HCT116 (cell line): ENCODE results near the gene IL10RB. TPM values are rescaled to one million over a fixed set of nuclear protein-coding genes. Genes with fewer than 3 reads are reported as not detected.

ENCODE experiments used
- ATAC-seq: fragments of 200-7000 bp; cut with Tn5 transposase; 2 replicates; pipeline ENCODE4 v1.9.1; 2020; ENCODE audit warnings: mild to moderate bottlenecking, moderate library complexity
- BruUV-seq: library from RNA; stranded (reverse); fragments of 400-500 nt; replicated peaks from 2 replicates; lab custom pipeline; 2021; lab: Mats Ljungman, UMichigan
- CTCF ChIA-PET: fragments of 300-600 bp; sonication (Branson Sonifier 250); formaldehyde crosslinking; loops from one replicate; lab custom pipeline; 2021; ENCODE audit warnings: antibody characterized with exemption; lab: Charles Lee
- POLR2A ChIA-PET: fragments of 300-600, 350-600 bp; sonication (Branson Sonifier 250); formaldehyde crosslinking; loops from one replicate; lab custom pipeline; 2021; ENCODE audit warnings: antibody characterized with exemption; lab: Charles Lee
- RAD21 ChIA-PET, 2 experiments: fragments of 300-600 bp; sonication (Branson Sonifier 250); formaldehyde crosslinking; loops; one replicate each; lab custom pipeline; 2023; ENCODE audit warnings: low total read pairs in 2 of 2; ENCODE audit not compliant: uncharacterized antibody in 2 of 2, unreplicated experiment in 2 of 2, low non-redundant PET in 1 of 2; lab: Charles Lee
- DNase-seq: peaks from one replicate; pipeline ENCODE4 v3.0.0-alpha.2; 2010; ENCODE audit warnings: low read depth, low spot score
- H2AFZ ChIP-seq: fragments of 200-600 bp; shearing (Covaris generic), sonication (generic); 2 replicates; pipeline ENCODE4 v1.6.1; 2017; ENCODE audit warnings: low read depth, mixed run types, mixed read lengths, antibody characterized with exemption, low read length; ENCODE audit not compliant: poor library complexity, severe bottlenecking
- H3K27ac ChIP-seq: 2 replicates; pipeline ENCODE4 v1.5.1; 2012; ENCODE audit warnings: low read depth, low read length
- H3K27me3 ChIP-seq: fragments of 200-600 bp; sonication (generic); 2 replicates; pipeline ENCODE4 v1.6.1; 2016; ENCODE audit warnings: mixed run types, low read length, mixed read lengths; ENCODE audit not compliant: insufficient read depth
- H3K36me3 ChIP-seq, 2 experiments: fragments of 200-500 bp in 1 of 2; fragments of 200-600 bp in 1 of 2; sonication (Bioruptor generic) in 1 of 2; sonication (generic) in 1 of 2; 2 replicates each; pipeline versions ENCODE4 v1.5.1 to v1.6.1; 2014 to 2016; ENCODE audit warnings: low read length in 2 of 2, inconsistent platforms in 1 of 2, mixed read lengths in 1 of 2, mixed run types in 1 of 2; ENCODE audit not compliant: insufficient read depth in 2 of 2, control insufficient read depth in 1 of 2
- H3K4me1 ChIP-seq, 2 experiments: fragments of 200-600 bp in 1 of 2; sonication (generic) in 1 of 2; 2 replicates each; pipeline versions ENCODE4 v1.5.1 to v1.6.1; 2012 to 2017; ENCODE audit warnings: low read length in 2 of 2, inconsistent platforms in 1 of 2, mild to moderate bottlenecking in 1 of 2, mixed read lengths in 1 of 2, mixed run types in 1 of 2, moderate library complexity in 1 of 2; ENCODE audit not compliant: insufficient read depth in 2 of 2, control insufficient read depth in 1 of 2
- H3K4me2 ChIP-seq: fragments of 200-600 bp; sonication (generic); 2 replicates; pipeline ENCODE4 v1.6.1; 2017; ENCODE audit warnings: mixed run types, low read length, mixed read lengths
- H3K4me3 ChIP-seq, 2 experiments: fragments of 200-600 bp in 1 of 2; sonication (generic) in 1 of 2; replicated peaks in 1 of 2; 2 replicates each; pipeline ENCODE4 v1.5.1; 2011 to 2016; ENCODE audit warnings: low read length in 2 of 2, control low read depth in 1 of 2, low read depth in 1 of 2, mild to moderate bottlenecking in 1 of 2, mixed read lengths in 1 of 2, mixed run types in 1 of 2
- H3K79me2 ChIP-seq: fragments of 200-600 bp; sonication (generic); 2 replicates; pipeline ENCODE4 v1.6.1; 2017; ENCODE audit warnings: mild to moderate bottlenecking, mixed run types, low read length, moderate library complexity, mixed read lengths; ENCODE audit not compliant: insufficient read depth
- H3K9ac ChIP-seq: fragments of 200-600 bp; sonication (generic); 2 replicates; pipeline ENCODE4 v1.6.1; 2016; ENCODE audit warnings: low read length, mixed read lengths
- H3K9me2 ChIP-seq: fragments of 200-600 bp; sonication (generic), shearing (Covaris generic); 2 replicates; pipeline ENCODE4 v1.6.1; 2017; ENCODE audit warnings: mixed run types, mild to moderate bottlenecking, moderate library complexity; ENCODE audit not compliant: insufficient read depth
- H3K9me3 ChIP-seq, 2 experiments: fragments of 200-500 bp in 1 of 2; fragments of 200-600 bp in 1 of 2; sonication (Bioruptor generic) in 1 of 2; sonication (generic) in 1 of 2; 2 replicates each; pipeline ENCODE4 v1.6.1; 2014 to 2017; ENCODE audit warnings: low read length in 2 of 2, mixed read lengths in 2 of 2, inconsistent platforms in 1 of 2, low read depth in 1 of 2, mild to moderate bottlenecking in 1 of 2, mixed run types in 1 of 2, moderate library complexity in 1 of 2; ENCODE audit not compliant: control insufficient read depth in 1 of 2, insufficient read depth in 1 of 2
- H4K20me1 ChIP-seq: fragments of 200-600 bp; sonication (generic), shearing (Covaris generic); 2 replicates; pipeline ENCODE4 v1.6.1; 2017; ENCODE audit warnings: mixed run types, mild to moderate bottlenecking, moderate library complexity; ENCODE audit not compliant: insufficient read depth
- ATF3 ChIP-seq: IDR thresholded peaks from 2 replicates; pipeline ENCODE4 v1.6.1; 2012
- CTCF ChIP-seq, 3 experiments: fragments of 200-600 bp in 1 of 3; sonication (generic) in 1 of 3; IDR thresholded peaks in 2 of 3; conservative IDR thresholded peaks in 1 of 3; 2 replicates each; pipeline ENCODE4 v1.5.1; 2012 to 2017; ENCODE audit warnings: low read depth in 2 of 3, low read length in 2 of 3, antibody characterized with exemption in 1 of 3, borderline replicate concordance in 1 of 3, control low read depth in 1 of 3, mild to moderate bottlenecking in 1 of 3, mixed read lengths in 1 of 3, mixed run types in 1 of 3, moderate library complexity in 1 of 3; ENCODE audit not compliant: insufficient read depth in 1 of 3
- ELF1 ChIP-seq: IDR thresholded peaks from 2 replicates; pipeline ENCODE4 v1.6.1; 2012; ENCODE audit warnings: low read depth, borderline replicate concordance
- EZH2phosphoT487 ChIP-seq: fragments of 200-600 bp; IDR thresholded peaks from 2 replicates; pipeline ENCODE4 v1.6.1; 2018; ENCODE audit warnings: antibody characterized with exemption, borderline replicate concordance
- FOSL1 ChIP-seq: IDR thresholded peaks from 2 replicates; pipeline ENCODE4 v1.6.1; 2012; ENCODE audit warnings: low read depth
- MAX ChIP-seq: IDR thresholded peaks from 2 replicates; pipeline ENCODE4 v1.6.1; 2012
- POLR2AphosphoS5 ChIP-seq: IDR thresholded peaks from 2 replicates; pipeline ENCODE4 v1.6.1; 2011; ENCODE audit warnings: mild to moderate bottlenecking, low read depth, low read length, moderate library complexity
- RAD21 ChIP-seq: IDR thresholded peaks from 2 replicates; pipeline ENCODE4 v1.6.1; 2012; ENCODE audit warnings: low read depth, mild to moderate bottlenecking
- REST ChIP-seq: IDR thresholded peaks from 2 replicates; pipeline ENCODE4 v1.6.1; 2012; ENCODE audit warnings: low read depth
- SP1 ChIP-seq: IDR thresholded peaks from 2 replicates; pipeline ENCODE4 v1.6.1; 2012; ENCODE audit warnings: low read depth
- ZFX ChIP-seq: fragments of 450-650 bp; IDR thresholded peaks from 2 replicates; pipeline ENCODE4 v1.6.1; 2017
- intact Hi-C: fragments of 100-400 bp; cut with micrococcal nuclease; formaldehyde crosslinking; loops from 2 replicates; pipeline ENCODE4 v1.10.0; 2022
- total RNA-seq: library from RNA; stranded (reverse); gene quantifications from one replicate; pipeline ENCODE4 v1.2.1, GENCODE V29; 2021; ENCODE audit not compliant: unreplicated experiment

The IL10RB gene
- total RNA-seq, 1 experiment from 2014 or later = 13.7 TPM

- no peaks in the 10 kb centered on the region for H3K27me3 ChIP-seq
- H3K4me3 ChIP-seq = no peak overlapping the region
- ChIA-PET CTCF (interaction anchor here (1.0 kb wide), 1 partner anchor 103 kb away, joined by 3 read pairs; no protein-coding TSS in a partner anchor), RAD21 (no interaction called here), POLR2A (no interaction called here)
- ATAC-seq (peak; percentile 98), DNase-seq (no peak)
- H3K4me1 ChIP-seq = peaks cover 0 to 8% of the 10 kb centered on the region in 2 experiments; a peak in 1 of 4 replicates
- no peak overlapping the region for H3K27ac ChIP-seq
- no peaks in the 10 kb centered on the region for H3K36me3 ChIP-seq
- no peak overlapping the region for H3K4me2 ChIP-seq
- intact Hi-C loops = no loop called here
- no peak overlapping the region for H2AFZ ChIP-seq
- H3K9me2 ChIP-seq = no peaks in the 10 kb centered on the region
- H3K9ac ChIP-seq = no peak overlapping the region
- no peaks in the 10 kb centered on the region for H4K20me1 ChIP-seq
- TF ChIP-seq ELF1 (no peak), CTCF (IDR thresholded peaks at IDR 0.05 in 2 of 3, conservative IDR thresholded peaks at IDR 0.05 in 1 of 3; ENCODE audit: borderline replicate concordance in 1 of 3, insufficient read depth in 1 of 3, low read depth in 2 of 3, low read length in 2 of 3) (peak; percentile 10 to 45 (median 41); a peak in 4 of 6 replicates)
- H3K9me3 ChIP-seq = no peaks in the 10 kb centered on the region
- BruUV-seq = no TSS peak
- no peaks in the 10 kb centered on the region for H3K79me2 ChIP-seq
Measured at GRCh38 chr21:33302796-33303195, 36.6 kb downstream of the IL10RB start.

GRCh38 chr21:33305344-33305671 lies 39.1 kb downstream of the IL10RB start:
- POLR2A ChIA-PET = no interaction called here
- H2AFZ ChIP-seq = no peak overlapping the region
- ATAC-seq (no peak), DNase-seq (no peak)
- no peaks in the 10 kb centered on the region; a peak in 1 of 4 replicates for H3K9me3 ChIP-seq
- H3K27ac ChIP-seq = no peak overlapping the region
- H3K79me2 ChIP-seq = no peaks in the 10 kb centered on the region
- intact Hi-C loops = no loop called here
- no peak for TF ChIP-seq SP1
- no peak for TF ChIP-seq REST
- no peak for TF ChIP-seq MAX
- no peak for TF ChIP-seq ZFX
- no peak for TF ChIP-seq EZH2phosphoT487
- TF ChIP-seq ATF3 = no peak
- TF ChIP-seq POLR2AphosphoS5 = no peak
- TF ChIP-seq FOSL1 = no peak
- TF ChIP-seq CTCF (IDR thresholded peaks at IDR 0.05 in 2 of 3, conservative IDR thresholded peaks at IDR 0.05 in 1 of 3; ENCODE audit: borderline replicate concordance in 1 of 3, insufficient read depth in 1 of 3, low read depth in 2 of 3, low read length in 2 of 3) = no peak
- TF ChIP-seq RAD21 = no peak
- no peak overlapping the region for H3K9ac ChIP-seq
- no peaks in the 10 kb centered on the region for H3K4me1 ChIP-seq
- H4K20me1 ChIP-seq = no peaks in the 10 kb centered on the region
- H3K9me2 ChIP-seq = no peaks in the 10 kb centered on the region
- CTCF ChIA-PET = no interaction called here
- H3K4me2 ChIP-seq = no peak overlapping the region
- RAD21 ChIA-PET = no interaction called here
- no peaks in the 10 kb centered on the region for H3K36me3 ChIP-seq
- no peaks in the 10 kb centered on the region for H3K27me3 ChIP-seq
- H3K4me3 ChIP-seq = no peak overlapping the region
- no TSS peak for BruUV-seq
